Activated CD4-positive, alpha-beta T cell treated with anti-CD3 and anti-CD28 coated beads, Interleukin-2, amount 50 U/mL, for 1 hour (primary cell): Measurements from ENCODE around the gene AUTS2.

Experiments
- DNase-seq: peaks from one replicate; pipeline ENCODE4 v3.0.0-alpha.2; 2020

Gene AUTS2

GRCh38 chr7:70836946-70837345 is 1238.7 kb downstream of the AUTS2 start:
- no peak for DNase-seq

DNA sequence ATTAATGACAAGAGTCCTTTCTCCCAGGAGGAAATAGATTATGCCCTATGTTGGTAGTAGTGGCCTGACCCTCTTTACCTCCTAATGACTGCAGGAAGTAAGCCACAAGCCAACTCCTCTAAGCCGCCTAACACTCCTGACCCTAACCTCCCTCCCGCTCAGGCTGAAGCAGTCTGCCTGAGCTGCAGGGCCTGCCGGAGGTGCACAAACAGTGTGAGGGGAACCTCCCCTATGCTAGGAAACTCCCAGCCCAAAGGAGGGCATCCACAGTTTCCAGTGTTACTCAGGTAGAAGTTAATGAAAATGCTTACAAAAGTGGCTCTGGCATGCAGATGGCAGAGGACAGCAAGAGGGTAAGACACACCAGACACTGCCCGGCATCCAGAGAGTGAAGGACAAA is 1239.3 kb downstream of the AUTS2 start:
- DNase-seq, result no peak

DNA sequence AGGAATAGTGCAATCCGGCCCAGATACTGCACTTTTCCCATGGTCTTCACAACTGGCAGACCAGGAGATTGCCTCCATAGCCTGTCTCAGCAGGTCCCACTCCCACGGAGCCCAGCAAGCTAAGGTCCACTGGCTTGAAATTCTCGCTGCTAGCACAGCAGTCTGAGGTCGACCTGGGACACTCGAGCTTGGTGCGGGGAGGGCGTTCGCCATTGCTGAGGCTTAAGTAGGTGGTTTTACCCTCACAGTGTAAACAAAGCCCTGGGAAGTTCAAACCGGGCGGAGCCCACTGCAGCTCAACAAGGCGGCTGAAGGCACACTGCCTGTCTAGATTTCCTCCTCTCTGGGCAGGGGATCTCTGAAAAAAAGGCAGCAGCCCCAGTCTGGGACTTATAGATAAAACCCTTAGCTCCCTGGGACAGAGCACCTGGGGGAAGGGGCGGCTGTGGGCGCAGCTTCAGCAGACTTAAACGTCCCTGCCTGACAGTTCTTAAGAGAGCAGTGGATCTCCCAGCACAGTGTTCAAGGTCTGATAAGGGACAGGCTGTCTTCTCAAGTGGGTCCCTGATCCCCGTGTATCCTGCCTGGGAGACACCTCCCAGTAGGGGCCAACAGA is 1240.1 kb downstream of the AUTS2 start:
- no peak for DNase-seq
